ENCODE measurements around the gene ZC2HC1B.

ZC2HC1B gene

GRCh38 chr6:143901885-143902750 is 37.8 kb downstream of the ZC2HC1B start:
- DNase-seq: peak; percentile 76
- H3K4me1 ChIP-seq (ENCODE audit: control insufficient read depth, insufficient read depth, low read depth, low read length): no peaks in the 10 kb centered on the region
- no peak overlapping the region for H2AK5ac ChIP-seq (ENCODE audit: low read length, severe bottlenecking)
- H2AFZ ChIP-seq (ENCODE audit: low read depth, low read length): peak overlapping the region; percentile 39
- peak overlapping the region; percentile 50 for H3K9ac ChIP-seq (ENCODE audit: low read length)
- peak overlapping the region in 1 of 2 experiments; percentile 31 for H2BK12ac ChIP-seq (ENCODE audit: low read length in 2 of 2)
- H4K91ac ChIP-seq (ENCODE audit: low read length): no peak overlapping the region
- H3K4ac ChIP-seq (ENCODE audit: low read depth in 1 of 2, low read length in 2 of 2): no peak overlapping the region
- no peak overlapping the region for H3K18ac ChIP-seq (ENCODE audit: low read depth in 1 of 2, low read length in 2 of 2)
- WGBS: 18% methylated on average over 5 of the region's 6 CpGs
- H3K14ac ChIP-seq (ENCODE audit: low read length in 2 of 2): no peak overlapping the region
- no peak overlapping the region for H4K8ac ChIP-seq (ENCODE audit: low read length)
- H2BK5ac ChIP-seq (ENCODE audit: low read depth, low read length, poor library complexity, severe bottlenecking): no peak overlapping the region
- no peaks in the 10 kb centered on the region for H3K27me3 ChIP-seq (ENCODE audit: control insufficient read depth in 1 of 2, insufficient read depth in 1 of 2, low read length in 2 of 2)
- H3K36me3 ChIP-seq (ENCODE audit: control insufficient read depth in 1 of 2, insufficient read depth in 2 of 2, low read depth in 1 of 2, low read length in 2 of 2): no peaks in the 10 kb centered on the region
- H3K23ac ChIP-seq (ENCODE audit: low read length in 2 of 2): no peak overlapping the region
- no peaks in the 10 kb centered on the region for H3K79me1 ChIP-seq (replicated peaks; ENCODE audit: low read length, poor library complexity, severe bottlenecking)
- H3K27ac ChIP-seq (ENCODE audit: low read length, poor library complexity, severe bottlenecking): no peak overlapping the region
- no peak overlapping the region for H2BK120ac ChIP-seq (ENCODE audit: low read depth, low read length)
- H2BK15ac ChIP-seq (ENCODE audit: low read depth, poor library complexity, severe bottlenecking): no peak overlapping the region
- no peaks in the 10 kb centered on the region for H3K9me3 ChIP-seq (ENCODE audit: control insufficient read depth, low read length)
- H3K4me2 ChIP-seq (ENCODE audit: low read length, poor library complexity, severe bottlenecking): no peak overlapping the region
- peak overlapping the region in 1 of 2 experiments; percentile 10 for H3K4me3 ChIP-seq (ENCODE audit: insufficient read depth in 1 of 2, low read depth in 1 of 2, low read length in 2 of 2)

GRCh38 chr6:143902827-143903226 is 38.6 kb downstream of the ZC2HC1B start:
- H3K14ac ChIP-seq (ENCODE audit: low read length in 2 of 2): no peak overlapping the region
- 86% methylated on average over 2 of the region's 2 CpGs for WGBS
- peak overlapping the region; percentile 69 for H2BK15ac ChIP-seq (ENCODE audit: low read depth, poor library complexity, severe bottlenecking)
- no peak overlapping the region for H3K23ac ChIP-seq (ENCODE audit: low read length in 2 of 2)
- H2BK120ac ChIP-seq (ENCODE audit: low read depth, low read length): peak overlapping the region; percentile 19
- no peak overlapping the region for H2BK5ac ChIP-seq (ENCODE audit: low read depth, low read length, poor library complexity, severe bottlenecking)
- peak overlapping the region; percentile 72 for H2AFZ ChIP-seq (ENCODE audit: low read depth, low read length)
- no peaks in the 10 kb centered on the region for H3K4me1 ChIP-seq (ENCODE audit: control insufficient read depth, insufficient read depth, low read depth, low read length)
- H2BK12ac ChIP-seq (ENCODE audit: low read length in 2 of 2): peak overlapping the region in 1 of 2 experiments; percentile 84
- no peak overlapping the region for H3K9ac ChIP-seq (ENCODE audit: low read length)
- H3K18ac ChIP-seq (ENCODE audit: low read depth in 1 of 2, low read length in 2 of 2): peak overlapping the region; percentile 61 to 91
- no peaks in the 10 kb centered on the region for H3K36me3 ChIP-seq (ENCODE audit: control insufficient read depth in 1 of 2, insufficient read depth in 2 of 2, low read depth in 1 of 2, low read length in 2 of 2)
- H3K9me3 ChIP-seq (ENCODE audit: control insufficient read depth, low read length): no peaks in the 10 kb centered on the region
- DNase-seq: no peak
- H3K4me2 ChIP-seq (ENCODE audit: low read length, poor library complexity, severe bottlenecking): no peak overlapping the region
- H3K4me3 ChIP-seq (ENCODE audit: insufficient read depth in 1 of 2, low read depth in 1 of 2, low read length in 2 of 2): peak overlapping the region in 1 of 2 experiments; percentile 20
- H4K91ac ChIP-seq (ENCODE audit: low read length): peak overlapping the region; percentile 61
- H3K4ac ChIP-seq (ENCODE audit: low read depth in 1 of 2, low read length in 2 of 2): no peak overlapping the region
- H2AK5ac ChIP-seq (ENCODE audit: low read length, severe bottlenecking): no peak overlapping the region
- H3K27ac ChIP-seq (ENCODE audit: low read length, poor library complexity, severe bottlenecking): no peak overlapping the region
- H3K27me3 ChIP-seq (ENCODE audit: control insufficient read depth in 1 of 2, insufficient read depth in 1 of 2, low read length in 2 of 2): no peaks in the 10 kb centered on the region
- no peaks in the 10 kb centered on the region for H3K79me1 ChIP-seq (replicated peaks; ENCODE audit: low read length, poor library complexity, severe bottlenecking)
- H4K8ac ChIP-seq (ENCODE audit: low read length): no peak overlapping the region

GRCh38 chr6:143911028-143911427 is 46.8 kb downstream of the ZC2HC1B start:
- Histone ChIP-seq H3K4me3 (ENCODE audit: insufficient read depth in 1 of 2, low read depth in 1 of 2, low read length in 2 of 2) (no peak overlapping the region), H3K18ac (ENCODE audit: low read depth in 1 of 2, low read length in 2 of 2) (no peak overlapping the region), H3K9ac (ENCODE audit: low read length) (no peak overlapping the region), H2AK5ac (ENCODE audit: low read length, severe bottlenecking) (no peak overlapping the region), H4K91ac (ENCODE audit: low read length) (no peak overlapping the region), H3K27ac (ENCODE audit: low read length, poor library complexity, severe bottlenecking) (no peak overlapping the region), H3K36me3 (ENCODE audit: control insufficient read depth in 1 of 2, insufficient read depth in 2 of 2, low read depth in 1 of 2, low read length in 2 of 2) (no peaks in the 10 kb centered on the region), H2BK5ac (ENCODE audit: low read depth, low read length, poor library complexity, severe bottlenecking) (no peak overlapping the region), H3K4ac (ENCODE audit: low read depth in 1 of 2, low read length in 2 of 2) (no peak overlapping the region), H4K8ac (ENCODE audit: low read length) (no peak overlapping the region), H3K9me3 (ENCODE audit: control insufficient read depth, low read length) (peaks cover 42% of the 10 kb centered on the region), H3K27me3 (ENCODE audit: control insufficient read depth in 1 of 2, insufficient read depth in 1 of 2, low read length in 2 of 2) (no peaks in the 10 kb centered on the region), H2BK120ac (ENCODE audit: low read depth, low read length) (no peak overlapping the region), H3K79me1 (replicated peaks; ENCODE audit: low read length, poor library complexity, severe bottlenecking) (no peaks in the 10 kb centered on the region), H3K4me1 (ENCODE audit: control insufficient read depth, insufficient read depth, low read depth, low read length) (no peaks in the 10 kb centered on the region), H3K4me2 (ENCODE audit: low read length, poor library complexity, severe bottlenecking) (no peak overlapping the region), H3K14ac (ENCODE audit: low read length in 2 of 2) (no peak overlapping the region), H2AFZ (ENCODE audit: low read depth, low read length) (no peak overlapping the region), H2BK12ac (ENCODE audit: low read length in 2 of 2) (no peak overlapping the region), H2BK15ac (ENCODE audit: low read depth, poor library complexity, severe bottlenecking) (no peak overlapping the region), H3K23ac (ENCODE audit: low read length in 2 of 2) (no peak overlapping the region)
- 100% methylated on average over 1 of the region's 1 CpG for WGBS
- DNase-seq: no peak

GRCh38 chr6:143912671-143913070 is 48.4 kb downstream of the ZC2HC1B start:
- no peak overlapping the region for H3K9ac ChIP-seq (ENCODE audit: low read length)
- H3K14ac ChIP-seq (ENCODE audit: low read length in 2 of 2): no peak overlapping the region
- no peak overlapping the region for H2AFZ ChIP-seq (ENCODE audit: low read depth, low read length)
- H3K4me3 ChIP-seq (ENCODE audit: insufficient read depth in 1 of 2, low read depth in 1 of 2, low read length in 2 of 2): no peak overlapping the region
- H2BK12ac ChIP-seq (ENCODE audit: low read length in 2 of 2): no peak overlapping the region
- no peak overlapping the region for H3K23ac ChIP-seq (ENCODE audit: low read length in 2 of 2)
- no peak overlapping the region for H4K91ac ChIP-seq (ENCODE audit: low read length)
- no peak overlapping the region for H3K27ac ChIP-seq (ENCODE audit: low read length, poor library complexity, severe bottlenecking)
- H3K9me3 ChIP-seq (ENCODE audit: control insufficient read depth, low read length): peaks cover 51% of the 10 kb centered on the region
- no peak overlapping the region for H2BK15ac ChIP-seq (ENCODE audit: low read depth, poor library complexity, severe bottlenecking)
- H2BK120ac ChIP-seq (ENCODE audit: low read depth, low read length): no peak overlapping the region
- no peaks in the 10 kb centered on the region for H3K36me3 ChIP-seq (ENCODE audit: control insufficient read depth in 1 of 2, insufficient read depth in 2 of 2, low read depth in 1 of 2, low read length in 2 of 2)
- DNase-seq: no peak
- 81% methylated on average over 1 of the region's 1 CpG for WGBS
- no peak overlapping the region for H3K4me2 ChIP-seq (ENCODE audit: low read length, poor library complexity, severe bottlenecking)
- no peak overlapping the region for H2AK5ac ChIP-seq (ENCODE audit: low read length, severe bottlenecking)
- no peaks in the 10 kb centered on the region for H3K4me1 ChIP-seq (ENCODE audit: control insufficient read depth, insufficient read depth, low read depth, low read length)
- no peak overlapping the region for H3K18ac ChIP-seq (ENCODE audit: low read depth in 1 of 2, low read length in 2 of 2)
- no peak overlapping the region for H3K4ac ChIP-seq (ENCODE audit: low read depth in 1 of 2, low read length in 2 of 2)
- H4K8ac ChIP-seq (ENCODE audit: low read length): no peak overlapping the region
- no peak overlapping the region for H2BK5ac ChIP-seq (ENCODE audit: low read depth, low read length, poor library complexity, severe bottlenecking)
- no peaks in the 10 kb centered on the region for H3K79me1 ChIP-seq (replicated peaks; ENCODE audit: low read length, poor library complexity, severe bottlenecking)
- no peaks in the 10 kb centered on the region for H3K27me3 ChIP-seq (ENCODE audit: control insufficient read depth in 1 of 2, insufficient read depth in 1 of 2, low read length in 2 of 2)

All from mesenchymal stem cell (in vitro differentiated cells and primary cell).